Cardiac atrium fibroblast (primary cell): Measurements from ENCODE around the gene FASLG. TPM values are rescaled to one million over a fixed set of nuclear protein-coding genes. Genes with fewer than 3 reads are reported as not detected.

Experiments
- total RNA-seq: library from RNA; depleted of rRNA; stranded (reverse); fragments of >200 nt; gene quantifications from 2 replicates; pipeline ENCODE4 v1.2.3, GENCODE V29; 2015

FASLG gene, protein sequence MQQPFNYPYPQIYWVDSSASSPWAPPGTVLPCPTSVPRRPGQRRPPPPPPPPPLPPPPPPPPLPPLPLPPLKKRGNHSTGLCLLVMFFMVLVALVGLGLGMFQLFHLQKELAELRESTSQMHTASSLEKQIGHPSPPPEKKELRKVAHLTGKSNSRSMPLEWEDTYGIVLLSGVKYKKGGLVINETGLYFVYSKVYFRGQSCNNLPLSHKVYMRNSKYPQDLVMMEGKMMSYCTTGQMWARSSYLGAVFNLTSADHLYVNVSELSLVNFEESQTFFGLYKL
- total RNA-seq, result not detected in 2 replicates

DNA sequence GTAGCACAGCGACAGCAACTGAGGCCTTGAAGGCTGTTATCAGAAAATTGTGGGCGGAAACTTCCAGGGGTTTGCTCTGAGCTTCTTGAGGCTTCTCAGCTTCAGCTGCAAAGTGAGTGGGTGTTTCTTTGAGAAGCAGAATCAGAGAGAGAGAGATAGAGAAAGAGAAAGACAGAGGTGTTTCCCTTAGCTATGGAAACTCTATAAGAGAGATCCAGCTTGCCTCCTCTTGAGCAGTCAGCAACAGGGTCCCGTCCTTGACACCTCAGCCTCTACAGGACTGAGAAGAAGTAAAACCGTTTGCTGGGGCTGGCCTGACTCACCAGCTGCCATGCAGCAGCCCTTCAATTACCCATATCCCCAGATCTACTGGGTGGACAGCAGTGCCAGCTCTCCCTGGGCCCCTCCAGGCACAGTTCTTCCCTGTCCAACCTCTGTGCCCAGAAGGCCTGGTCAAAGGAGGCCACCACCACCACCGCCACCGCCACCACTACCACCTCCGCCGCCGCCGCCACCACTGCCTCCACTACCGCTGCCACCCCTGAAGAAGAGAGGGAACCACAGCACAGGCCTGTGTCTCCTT lies at the start of gene FASLG:
Gene FASLG (plus strand): TSS at position 233 of the 583 bp plus-strand sequence. CDS start 99 bp downstream, at position 332.

Other genes with a start within 250 kb of the FASLG start
- gene C1orf105, start 238.4 kb upstream of the FASLG start, total RNA-seq, result not detected in 2 replicates
- gene PIGC, start 215.0 kb upstream of the FASLG start, total RNA-seq, result 8.9 and 21.3 TPM in 2 replicates
- gene SUCO, start 126.0 kb upstream of the FASLG start, total RNA-seq, result 16.4 and 20.9 TPM in 2 replicates